GM18868 (cell line): Measurements from ENCODE around the gene MYO18B.

Experiments
- ATAC-seq: cut with Tn5 transposase; IDR thresholded peaks from one replicate; pipeline ENCODE4 v1.9.1; 2021; ENCODE audit warnings: mild to moderate bottlenecking, moderate library complexity; ENCODE audit not compliant: unreplicated experiment

MYO18B gene

DNA sequence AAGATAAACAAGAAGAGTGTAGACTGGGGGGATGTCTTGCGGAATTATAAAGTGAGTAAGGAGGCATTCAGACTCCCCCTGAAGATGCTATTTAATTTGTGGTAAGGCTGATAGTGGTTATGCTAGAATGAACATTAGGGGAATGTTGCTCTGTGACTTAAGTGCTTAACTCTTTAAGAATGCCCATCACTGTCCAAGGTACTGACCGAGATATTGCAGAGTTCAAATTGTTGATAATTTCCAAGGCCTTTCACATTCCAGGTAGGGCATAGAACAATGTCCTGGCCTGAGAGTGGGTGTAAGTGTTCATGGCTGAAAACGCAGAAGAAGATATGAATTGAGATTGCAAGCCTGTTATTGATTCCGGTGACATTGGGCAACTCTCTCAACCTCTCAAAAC lies 337.0 kb downstream of the MYO18B start:
- ATAC-seq: no peak
